ENCODE data around the gene CMSS1. TPM values are rescaled to one million over a fixed set of nuclear protein-coding genes. Genes with fewer than 3 reads are reported as not detected.

Gene CMSS1
- total RNA-seq, 5 donors from 2014 or later (not counting 1 experiment from before 2014, with no cell fraction given) = 16.2 to 22.0 (median 18.3) TPM

DNA sequence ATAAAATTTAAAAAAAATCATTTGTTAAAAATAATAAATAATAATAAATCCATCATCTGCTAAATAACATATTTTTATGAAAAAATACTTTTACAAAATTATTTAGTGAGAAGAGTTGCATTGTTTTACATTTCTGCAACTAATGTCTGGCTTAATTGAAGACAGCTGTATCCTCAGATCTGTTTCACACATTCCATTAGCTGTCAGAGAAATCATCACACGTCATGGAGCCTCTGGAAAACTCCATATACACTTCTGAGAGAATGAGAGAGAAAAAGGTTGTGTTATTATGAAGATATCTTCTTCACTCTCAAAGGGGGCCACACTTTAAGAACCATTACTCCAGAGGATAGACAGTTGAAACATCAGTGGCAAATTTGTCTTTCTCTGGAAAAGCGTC, 40.8 kb downstream of the CMSS1 start:
- ATAC-seq (replicated peaks in 1 of 4) (no peak), DNase-seq (no peak)
- Mint-ChIP-seq H3K9me3 (no peaks in the 10 kb centered on the region), H3K36me3 (peaks cover 18% of the 10 kb centered on the region), H3K4me3 (no peak overlapping the region), H3K4me1 (no peaks in the 10 kb centered on the region), H3K27ac (no peak overlapping the region), H3K27me3 (no peaks in the 10 kb centered on the region)
- H3K4me1 ChIP-seq (ENCODE audit: control insufficient read depth in 1 of 2, extremely low read depth in 1 of 2, insufficient read depth in 2 of 2, low read length in 2 of 2) = no peaks in the 10 kb centered on the region
- no peaks in the 10 kb centered on the region for H3K27me3 ChIP-seq (replicated peaks in 1 of 2; ENCODE audit: control insufficient read depth in 2 of 2, extremely low read depth in 1 of 2, insufficient read depth in 2 of 2, low read length in 1 of 2)
- no peak overlapping the region for H3K27ac ChIP-seq (ENCODE audit: low read length)
- WGBS (ENCODE audit: insufficient coverage) = 78% methylated on average over 1 of the region's 2 CpGs
- ChIA-PET CTCF (no interaction called here), POLR2A (no interaction called here)
- no peaks in the 10 kb centered on the region for H3K9me3 ChIP-seq
- no peak overlapping the region for H3K4me3 ChIP-seq (ENCODE audit: control insufficient read depth in 1 of 2, extremely low read depth in 1 of 2, low read length in 1 of 2)
- H3K36me3 ChIP-seq (ENCODE audit: control insufficient read depth in 2 of 2, extremely low read depth in 1 of 2, insufficient read depth in 1 of 2, low read length in 1 of 2) = no peaks in the 10 kb centered on the region

DNA sequence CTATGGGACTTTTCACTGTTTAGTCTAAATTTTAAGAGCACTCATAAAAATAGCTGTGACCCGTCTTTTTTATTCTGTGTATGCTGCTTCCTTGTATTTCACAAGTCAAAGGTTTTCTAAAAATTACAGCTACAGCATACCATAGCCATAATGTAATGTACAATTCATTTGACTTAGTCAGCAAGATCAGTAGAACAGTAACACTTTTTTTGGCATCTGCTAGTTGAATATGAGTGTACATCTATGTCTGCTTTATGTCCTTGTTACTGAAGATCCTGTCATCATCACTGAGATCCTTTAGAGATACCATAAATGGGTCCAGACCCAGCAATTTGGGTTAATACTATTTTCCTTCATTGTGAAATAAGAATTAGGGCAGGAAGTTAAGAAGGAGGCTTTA, 42.2 kb downstream of the CMSS1 start:
- no peak for DNase-seq
- peaks cover 0 to 4% (median 0%) of the 10 kb centered on the region in 3 donors for H3K4me1 Mint-ChIP-seq
- ChIA-PET POLR2A (no interaction called here), CTCF (interaction anchor here (0.6 to 0.7 kb wide), 2 partner anchors 28 to 32 kb away, joined by 3 read pairs; no protein-coding TSS in a partner anchor)
- H3K4me3 ChIP-seq (ENCODE audit: control insufficient read depth in 1 of 2, extremely low read depth in 1 of 2, low read length in 1 of 2) = no peak overlapping the region
- no peak overlapping the region for H3K4me3 Mint-ChIP-seq
- WGBS (ENCODE audit: insufficient coverage) = no CpG with 5 or more reads among the region's 1 CpG
- H3K27me3 Mint-ChIP-seq = no peaks in the 10 kb centered on the region
- H3K27ac Mint-ChIP-seq = no peak overlapping the region
- H3K27ac ChIP-seq (ENCODE audit: low read length) = no peak overlapping the region
- H3K4me1 ChIP-seq (ENCODE audit: control insufficient read depth in 1 of 2, extremely low read depth in 1 of 2, insufficient read depth in 2 of 2, low read length in 2 of 2) = no peaks in the 10 kb centered on the region
- no peaks in the 10 kb centered on the region for H3K36me3 ChIP-seq (ENCODE audit: control insufficient read depth in 2 of 2, extremely low read depth in 1 of 2, insufficient read depth in 1 of 2, low read length in 1 of 2)
- peaks cover 16% of the 10 kb centered on the region for H3K36me3 Mint-ChIP-seq
- no peaks in the 10 kb centered on the region for H3K9me3 ChIP-seq
- no peak for ATAC-seq (replicated peaks in 1 of 4)
- H3K9me3 Mint-ChIP-seq = no peaks in the 10 kb centered on the region
- no peaks in the 10 kb centered on the region for H3K27me3 ChIP-seq (replicated peaks in 1 of 2; ENCODE audit: control insufficient read depth in 2 of 2, extremely low read depth in 1 of 2, insufficient read depth in 2 of 2, low read length in 1 of 2)

DNA sequence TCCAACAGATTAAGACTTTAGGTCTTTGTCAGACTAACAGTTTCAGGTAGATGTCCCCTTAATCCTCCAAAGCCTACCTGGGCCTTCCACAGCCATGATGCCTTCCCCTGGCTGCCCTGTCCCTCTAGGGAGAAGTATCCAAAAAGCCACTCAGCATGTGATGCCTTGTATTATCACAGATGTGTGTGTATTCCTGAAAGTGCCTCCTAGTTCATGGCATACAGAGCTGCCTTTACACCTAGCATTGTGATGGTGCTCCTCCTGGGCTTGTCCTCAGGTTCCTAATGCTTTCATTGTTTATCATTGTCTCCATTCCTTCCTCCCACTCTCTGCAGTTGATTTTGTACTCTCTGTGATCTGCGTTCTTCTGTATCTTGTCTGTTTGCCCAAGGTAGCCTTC, 43.6 kb downstream of the CMSS1 start:
- Histone ChIP-seq H3K4me3 (ENCODE audit: control insufficient read depth in 1 of 2, extremely low read depth in 1 of 2, low read length in 1 of 2) (no peak overlapping the region), H3K27me3 (replicated peaks in 1 of 2; ENCODE audit: control insufficient read depth in 2 of 2, extremely low read depth in 1 of 2, insufficient read depth in 2 of 2, low read length in 1 of 2) (no peaks in the 10 kb centered on the region), H3K36me3 (ENCODE audit: control insufficient read depth in 2 of 2, extremely low read depth in 1 of 2, insufficient read depth in 1 of 2, low read length in 1 of 2) (no peaks in the 10 kb centered on the region), H3K9me3 (no peaks in the 10 kb centered on the region), H3K4me1 (ENCODE audit: control insufficient read depth in 1 of 2, extremely low read depth in 1 of 2, insufficient read depth in 2 of 2, low read length in 2 of 2) (peaks cover 0 to 5% of the 10 kb centered on the region in 2 experiments), H3K27ac (ENCODE audit: low read length) (no peak overlapping the region)
- ATAC-seq (replicated peaks in 1 of 4) (peak in 1 of 4 experiments; percentile 12), DNase-seq (no peak)
- H3K27ac Mint-ChIP-seq = no peak overlapping the region
- peaks cover 13% of the 10 kb centered on the region for H3K36me3 Mint-ChIP-seq
- no peaks in the 10 kb centered on the region for H3K27me3 Mint-ChIP-seq
- H3K4me3 Mint-ChIP-seq = no peak overlapping the region
- H3K9me3 Mint-ChIP-seq = no peaks in the 10 kb centered on the region
- 100% methylated on average over 1 of the region's 1 CpG for WGBS (ENCODE audit: insufficient coverage)
- POLR2A ChIA-PET = no interaction called here
- CTCF ChIA-PET = interaction anchor here in 1 of 2 donors (0.9 kb wide), 1 partner anchor 14 kb away, joined by 3 read pairs; no protein-coding TSS in a partner anchor
- peaks cover 6 to 18% (median 10%) of the 10 kb centered on the region in 3 donors for H3K4me1 Mint-ChIP-seq

DNA sequence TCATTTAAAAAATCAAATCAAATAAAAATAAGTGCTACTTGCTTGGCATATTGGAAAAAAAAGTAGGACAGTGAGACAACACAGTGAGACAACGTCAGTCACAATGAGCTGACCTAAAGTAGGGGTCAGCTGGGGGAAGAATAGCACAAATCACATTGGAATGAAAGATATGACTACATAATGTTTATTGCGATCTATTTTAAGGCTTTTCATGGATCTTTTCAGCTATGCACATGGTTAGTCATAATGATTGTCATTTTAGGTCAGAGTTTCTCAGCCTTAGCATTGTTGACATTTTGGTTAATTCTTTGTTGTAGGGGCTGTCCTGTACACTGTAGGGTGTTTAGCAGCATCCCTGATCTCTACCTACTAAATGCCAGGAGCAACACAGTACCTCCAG, 44.5 kb downstream of the CMSS1 start:
- Mint-ChIP-seq H3K27ac (no peak overlapping the region), H3K4me1 (peaks cover 16 to 28% (median 20%) of the 10 kb centered on the region in 3 donors), H3K4me3 (no peak overlapping the region), H3K9me3 (no peaks in the 10 kb centered on the region), H3K27me3 (no peaks in the 10 kb centered on the region), H3K36me3 (peaks cover 13% of the 10 kb centered on the region)
- no peaks in the 10 kb centered on the region for H3K36me3 ChIP-seq (ENCODE audit: control insufficient read depth in 2 of 2, extremely low read depth in 1 of 2, insufficient read depth in 1 of 2, low read length in 1 of 2)
- POLR2A ChIA-PET = no interaction called here
- no peaks in the 10 kb centered on the region for H3K27me3 ChIP-seq (replicated peaks in 1 of 2; ENCODE audit: control insufficient read depth in 2 of 2, extremely low read depth in 1 of 2, insufficient read depth in 2 of 2, low read length in 1 of 2)
- no peaks in the 10 kb centered on the region for H3K9me3 ChIP-seq
- no peak for DNase-seq
- no peak overlapping the region for H3K27ac ChIP-seq (ENCODE audit: low read length)
- CTCF ChIA-PET = no interaction called here
- H3K4me1 ChIP-seq (ENCODE audit: control insufficient read depth in 1 of 2, extremely low read depth in 1 of 2, insufficient read depth in 2 of 2, low read length in 2 of 2) = peaks cover 0 to 13% of the 10 kb centered on the region in 2 experiments
- ATAC-seq (replicated peaks in 1 of 4) = no peak
- no peak overlapping the region for H3K4me3 ChIP-seq (ENCODE audit: control insufficient read depth in 1 of 2, extremely low read depth in 1 of 2, low read length in 1 of 2)
- 100% methylated on average over 1 of the region's 2 CpGs for WGBS (ENCODE audit: insufficient coverage)

DNA sequence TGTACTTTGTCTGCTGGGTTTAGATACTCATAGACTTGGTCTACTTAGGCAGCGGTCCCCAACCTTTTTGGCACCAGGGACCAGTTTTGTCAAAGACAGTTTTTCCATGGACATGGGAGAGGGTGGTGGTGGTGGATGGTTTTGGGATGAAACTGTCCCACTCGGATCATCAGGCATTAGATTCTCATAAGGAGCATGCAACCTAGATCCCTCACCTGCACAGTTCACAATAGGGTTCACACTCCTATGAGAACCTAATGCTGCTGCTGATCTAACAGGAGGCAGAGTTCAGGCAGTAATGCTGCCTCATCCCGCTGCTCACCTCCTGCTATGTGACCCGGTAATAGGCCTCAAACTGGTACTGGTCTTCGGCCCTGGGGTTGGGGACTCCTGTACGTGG, 45.3 kb downstream of the CMSS1 start:
- ChIA-PET POLR2A (no interaction called here), CTCF (no interaction called here)
- H3K4me3 Mint-ChIP-seq = no peak overlapping the region
- no peak overlapping the region for H3K27ac Mint-ChIP-seq
- no peaks in the 10 kb centered on the region for H3K9me3 ChIP-seq
- H3K36me3 ChIP-seq (ENCODE audit: control insufficient read depth in 2 of 2, extremely low read depth in 1 of 2, insufficient read depth in 1 of 2, low read length in 1 of 2) = no peaks in the 10 kb centered on the region
- no peaks in the 10 kb centered on the region for H3K9me3 Mint-ChIP-seq
- ATAC-seq (replicated peaks in 1 of 4) = no peak
- 100% methylated on average over 2 of the region's 6 CpGs for WGBS (ENCODE audit: insufficient coverage)
- H3K4me3 ChIP-seq (ENCODE audit: control insufficient read depth in 1 of 2, extremely low read depth in 1 of 2, low read length in 1 of 2) = no peak overlapping the region
- peaks cover 13% of the 10 kb centered on the region for H3K36me3 Mint-ChIP-seq
- no peaks in the 10 kb centered on the region for H3K27me3 Mint-ChIP-seq
- DNase-seq = no peak
- no peaks in the 10 kb centered on the region for H3K27me3 ChIP-seq (replicated peaks in 1 of 2; ENCODE audit: control insufficient read depth in 2 of 2, extremely low read depth in 1 of 2, insufficient read depth in 2 of 2, low read length in 1 of 2)
- H3K27ac ChIP-seq (ENCODE audit: low read length) = no peak overlapping the region
- H3K4me1 ChIP-seq (ENCODE audit: control insufficient read depth in 1 of 2, extremely low read depth in 1 of 2, insufficient read depth in 2 of 2, low read length in 2 of 2) = peaks cover 0 to 15% of the 10 kb centered on the region in 2 experiments
- H3K4me1 Mint-ChIP-seq = peaks cover 24 to 36% (median 27%) of the 10 kb centered on the region in 3 donors

DNA sequence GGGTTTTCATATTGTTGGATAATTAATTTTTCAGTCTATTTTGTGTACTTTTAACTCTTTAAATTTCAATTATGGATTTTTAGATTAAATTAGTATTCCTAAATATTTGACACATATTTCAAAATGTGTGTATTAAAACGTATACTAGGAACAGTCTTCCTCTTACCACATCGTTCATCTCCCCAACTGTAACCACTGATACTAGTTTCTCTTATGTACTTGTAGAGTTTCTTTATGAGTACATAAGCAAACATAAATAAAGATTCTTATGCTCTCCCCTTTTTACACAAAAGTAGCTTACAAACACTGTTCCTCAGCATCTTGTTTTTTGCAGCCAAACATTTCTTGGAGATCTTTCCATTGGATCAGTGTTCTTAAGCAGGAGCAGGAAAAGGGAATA, 45.9 kb downstream of the CMSS1 start:
- no peaks in the 10 kb centered on the region for H3K9me3 ChIP-seq

DNA sequence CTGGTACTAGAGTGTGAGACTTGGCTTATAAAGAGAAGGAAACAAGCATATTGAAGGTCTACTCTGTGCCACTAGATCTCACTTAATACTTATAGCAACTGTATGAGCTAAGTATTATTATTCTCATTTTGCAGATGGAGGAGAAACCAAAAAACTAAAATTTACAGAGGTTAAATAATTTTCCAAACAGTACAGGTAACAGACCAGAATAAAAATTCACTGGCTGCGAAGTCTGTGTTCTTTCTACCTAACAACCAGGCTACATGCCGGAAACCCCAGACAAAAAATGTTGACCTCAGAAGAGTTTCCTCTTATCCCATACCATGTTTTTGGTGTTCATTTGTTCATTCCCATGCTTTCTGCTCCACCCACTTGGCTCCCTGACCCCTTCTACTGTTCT, 46.6 kb downstream of the CMSS1 start:
- Histone ChIP-seq H3K36me3 (ENCODE audit: control insufficient read depth in 2 of 2, extremely low read depth in 1 of 2, insufficient read depth in 1 of 2, low read length in 1 of 2) (no peaks in the 10 kb centered on the region), H3K27me3 (replicated peaks in 1 of 2; ENCODE audit: control insufficient read depth in 2 of 2, extremely low read depth in 1 of 2, insufficient read depth in 2 of 2, low read length in 1 of 2) (no peaks in the 10 kb centered on the region), H3K4me3 (ENCODE audit: control insufficient read depth in 1 of 2, extremely low read depth in 1 of 2, low read length in 1 of 2) (no peak overlapping the region), H3K27ac (ENCODE audit: low read length) (no peak overlapping the region), H3K4me1 (ENCODE audit: control insufficient read depth in 1 of 2, extremely low read depth in 1 of 2, insufficient read depth in 2 of 2, low read length in 2 of 2) (peaks cover 0 to 15% of the 10 kb centered on the region in 2 experiments), H3K9me3 (no peaks in the 10 kb centered on the region)
- ChIA-PET POLR2A (interaction anchor here in 1 of 2 donors (0.6 kb wide), 1 partner anchor 470 kb away, joined by 3 read pairs; no protein-coding TSS in a partner anchor), CTCF (no interaction called here)
- Mint-ChIP-seq H3K4me1 (peaks cover 27 to 39% (median 30%) of the 10 kb centered on the region in 3 donors), H3K9me3 (no peaks in the 10 kb centered on the region), H3K36me3 (peaks cover 11% of the 10 kb centered on the region), H3K27ac (no peak overlapping the region), H3K27me3 (no peaks in the 10 kb centered on the region), H3K4me3 (no peak overlapping the region)
- no peak for DNase-seq
- WGBS (ENCODE audit: insufficient coverage) = 100% methylated on average over 2 of the region's 2 CpGs
- no peak for ATAC-seq (replicated peaks in 1 of 4)

More for the DNA sequence above, 45.9 kb downstream of the CMSS1 start:
- POLR2A ChIA-PET = no interaction called here
- Mint-ChIP-seq H3K4me3 (no peak overlapping the region), H3K27ac (no peak overlapping the region), H3K36me3 (peaks cover 13% of the 10 kb centered on the region), H3K4me1 (peaks cover 27 to 39% (median 30%) of the 10 kb centered on the region in 3 donors), H3K27me3 (no peaks in the 10 kb centered on the region), H3K9me3 (no peaks in the 10 kb centered on the region)
- no peaks in the 10 kb centered on the region for H3K27me3 ChIP-seq (replicated peaks in 1 of 2; ENCODE audit: control insufficient read depth in 2 of 2, extremely low read depth in 1 of 2, insufficient read depth in 2 of 2, low read length in 1 of 2)
- no peak overlapping the region for H3K4me3 ChIP-seq (ENCODE audit: control insufficient read depth in 1 of 2, extremely low read depth in 1 of 2, low read length in 1 of 2)
- no CpG with 5 or more reads among the region's 2 CpGs for WGBS (ENCODE audit: insufficient coverage)
- CTCF ChIA-PET = no interaction called here
- no peak for ATAC-seq (replicated peaks in 1 of 4)
- H3K4me1 ChIP-seq (ENCODE audit: control insufficient read depth in 1 of 2, extremely low read depth in 1 of 2, insufficient read depth in 2 of 2, low read length in 2 of 2) = peaks cover 0 to 15% of the 10 kb centered on the region in 2 experiments
- no peak overlapping the region for H3K27ac ChIP-seq (ENCODE audit: low read length)
- no peak for DNase-seq
- no peaks in the 10 kb centered on the region for H3K36me3 ChIP-seq (ENCODE audit: control insufficient read depth in 2 of 2, extremely low read depth in 1 of 2, insufficient read depth in 1 of 2, low read length in 1 of 2)
